Hepatocyte (in vitro differentiated cells): ENCODE data around the gene SFT2D1.

ENCODE experiments used
- EZH2 ChIP-seq: fragments of 200-600 bp; sonication (generic); IDR thresholded peaks from 2 replicates; pipeline ENCODE4 v1.6.1; 2016; ENCODE audit warnings: antibody characterized with exemption, mild to moderate bottlenecking, borderline replicate concordance
- TF ChIP-seq, protein P1 (sequence below): fragments of 200-600 bp; sonication (generic); IDR thresholded peaks from 2 replicates; pipeline ENCODE4 v1.5.1; 2016; ENCODE audit warnings: antibody characterized with exemption, mild to moderate bottlenecking; ENCODE audit not compliant: poor library complexity

GRCh38 chr6:166301611-166302529 lies 40.5 kb downstream of the SFT2D1 start:
- TF ChIP-seq, protein P1, sequence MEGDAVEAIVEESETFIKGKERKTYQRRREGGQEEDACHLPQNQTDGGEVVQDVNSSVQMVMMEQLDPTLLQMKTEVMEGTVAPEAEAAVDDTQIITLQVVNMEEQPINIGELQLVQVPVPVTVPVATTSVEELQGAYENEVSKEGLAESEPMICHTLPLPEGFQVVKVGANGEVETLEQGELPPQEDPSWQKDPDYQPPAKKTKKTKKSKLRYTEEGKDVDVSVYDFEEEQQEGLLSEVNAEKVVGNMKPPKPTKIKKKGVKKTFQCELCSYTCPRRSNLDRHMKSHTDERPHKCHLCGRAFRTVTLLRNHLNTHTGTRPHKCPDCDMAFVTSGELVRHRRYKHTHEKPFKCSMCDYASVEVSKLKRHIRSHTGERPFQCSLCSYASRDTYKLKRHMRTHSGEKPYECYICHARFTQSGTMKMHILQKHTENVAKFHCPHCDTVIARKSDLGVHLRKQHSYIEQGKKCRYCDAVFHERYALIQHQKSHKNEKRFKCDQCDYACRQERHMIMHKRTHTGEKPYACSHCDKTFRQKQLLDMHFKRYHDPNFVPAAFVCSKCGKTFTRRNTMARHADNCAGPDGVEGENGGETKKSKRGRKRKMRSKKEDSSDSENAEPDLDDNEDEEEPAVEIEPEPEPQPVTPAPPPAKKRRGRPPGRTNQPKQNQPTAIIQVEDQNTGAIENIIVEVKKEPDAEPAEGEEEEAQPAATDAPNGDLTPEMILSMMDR = no peak
- no peak for TF ChIP-seq EZH2
